Measurements from ENCODE around the gene IDUA. TPM values are rescaled to one million over a fixed set of nuclear protein-coding genes. Genes with fewer than 3 reads are reported as not detected.

The IDUA gene
- polyA plus RNA-seq, 5 donors: 9.9 to 22.1 (median 16.9) TPM

- DNase-seq: no peak
These were observed 41.9 kb downstream of the IDUA start for GRCh38 chr4:1028574-1029220.

GRCh38 chr4:1029529-1029928 lies 42.7 kb downstream of the IDUA start:
- no peak for DNase-seq

- DNase-seq: no peak
These were observed 43.2 kb downstream of the IDUA start for GRCh38 chr4:1030031-1030430.

GRCh38 chr4:1030559-1030958 lies 43.7 kb downstream of the IDUA start:
- DNase-seq: no peak

- DNase-seq: no peak
These were observed 44.5 kb downstream of the IDUA start for GRCh38 chr4:1031346-1031745.

- no peak for DNase-seq
These were observed 45.3 kb downstream of the IDUA start for GRCh38 chr4:1031956-1032795.

GRCh38 chr4:1032861-1033260 lies 46.0 kb downstream of the IDUA start:
- no peak for DNase-seq

- peak; percentile 80 to 82 for DNase-seq
These were observed 47.2 kb downstream of the IDUA start for GRCh38 chr4:1033840-1034551.

GRCh38 chr4:1035510-1035909 lies 48.7 kb downstream of the IDUA start:
- no peak for DNase-seq

- no peak for DNase-seq
These were observed 49.3 kb downstream of the IDUA start for GRCh38 chr4:1036095-1036494.

GRCh38 chr4:1036976-1037810 lies 50.3 kb downstream of the IDUA start:
- no peak for DNase-seq

- DNase-seq: no peak
These were observed 52.2 kb downstream of the IDUA start for GRCh38 chr4:1038948-1039492.

- peak; percentile 51 to 53 for DNase-seq
These were observed 52.9 kb downstream of the IDUA start for GRCh38 chr4:1039493-1040343.

- DNase-seq: no peak
These were observed 53.7 kb downstream of the IDUA start for GRCh38 chr4:1040344-1041146.

GRCh38 chr4:1041147-1041935 lies 54.5 kb downstream of the IDUA start:
- peak in 1 of 2 donors; percentile 52 for DNase-seq

GRCh38 chr4:1041936-1042330 lies 55.1 kb downstream of the IDUA start:
- no peak for DNase-seq

GRCh38 chr4:1042352-1043055 lies 55.7 kb downstream of the IDUA start:
- DNase-seq: no peak

GRCh38 chr4:1043162-1043561 lies 56.3 kb downstream of the IDUA start:
- DNase-seq: no peak

Data from right lung (tissue), 5 donors.